AG09309 (cell line): ENCODE results near the gene MSANTD3.
"Not testable (repeated sequence)": the region's sequence is repeated elsewhere in the genome, so short reads cannot be mapped to it uniquely, and the experiment has no call there.

Experiments
- DNase-seq: peaks from one replicate; pipeline ENCODE4 v3.0.0-alpha.2; 2010; ENCODE audit warnings: low read depth
- H3K4me3 ChIP-seq: 2 replicates; pipeline ENCODE4 v1.5.1; 2011; ENCODE audit warnings: mild to moderate bottlenecking, low read depth, low read length, moderate library complexity; ENCODE audit not compliant: control insufficient read depth
- TF ChIP-seq, protein P1 (sequence below): IDR thresholded peaks from 2 replicates; pipeline ENCODE4 v1.5.1; 2011; ENCODE audit warnings: mild to moderate bottlenecking, low read depth, low read length, inconsistent platforms; ENCODE audit not compliant: insufficient read depth, control insufficient read depth; ENCODE audit errors: missing control alignments

Gene MSANTD3

DNA sequence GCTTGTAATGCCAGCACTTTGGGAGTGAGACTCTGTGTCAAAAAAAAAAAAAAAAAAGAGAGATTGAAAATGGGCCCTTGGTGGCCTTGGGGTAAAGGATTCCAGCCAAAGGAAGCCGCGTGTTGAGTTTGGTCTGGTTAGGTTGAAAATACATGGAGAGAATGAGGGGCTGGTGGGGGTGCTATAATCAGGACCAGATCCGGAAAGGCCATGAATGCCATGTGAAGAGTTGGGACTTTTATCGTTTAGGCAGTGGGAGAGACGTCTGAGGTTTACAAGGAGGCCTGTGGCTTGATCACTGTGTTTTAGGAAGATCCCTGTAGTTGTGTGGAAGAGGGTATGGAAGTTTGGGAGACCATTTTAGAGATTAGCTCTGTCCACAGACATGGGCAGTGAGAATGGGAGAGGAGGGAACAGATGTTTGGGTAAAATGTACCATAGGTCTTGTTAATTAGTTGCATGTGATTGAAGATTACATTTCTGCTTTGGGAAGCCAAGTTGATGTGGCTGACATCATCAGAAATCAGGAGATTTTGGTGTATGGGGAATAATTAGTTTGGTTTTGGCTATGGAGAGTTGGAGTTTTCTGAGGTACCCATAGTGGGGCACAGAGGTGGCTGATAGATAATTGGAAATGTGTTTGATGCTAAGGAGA lies 3.5 kb downstream of the MSANTD3 start:
- no peak for DNase-seq
- H3K4me3 ChIP-seq, result no peak overlapping the region
- TF ChIP-seq, protein P1, sequence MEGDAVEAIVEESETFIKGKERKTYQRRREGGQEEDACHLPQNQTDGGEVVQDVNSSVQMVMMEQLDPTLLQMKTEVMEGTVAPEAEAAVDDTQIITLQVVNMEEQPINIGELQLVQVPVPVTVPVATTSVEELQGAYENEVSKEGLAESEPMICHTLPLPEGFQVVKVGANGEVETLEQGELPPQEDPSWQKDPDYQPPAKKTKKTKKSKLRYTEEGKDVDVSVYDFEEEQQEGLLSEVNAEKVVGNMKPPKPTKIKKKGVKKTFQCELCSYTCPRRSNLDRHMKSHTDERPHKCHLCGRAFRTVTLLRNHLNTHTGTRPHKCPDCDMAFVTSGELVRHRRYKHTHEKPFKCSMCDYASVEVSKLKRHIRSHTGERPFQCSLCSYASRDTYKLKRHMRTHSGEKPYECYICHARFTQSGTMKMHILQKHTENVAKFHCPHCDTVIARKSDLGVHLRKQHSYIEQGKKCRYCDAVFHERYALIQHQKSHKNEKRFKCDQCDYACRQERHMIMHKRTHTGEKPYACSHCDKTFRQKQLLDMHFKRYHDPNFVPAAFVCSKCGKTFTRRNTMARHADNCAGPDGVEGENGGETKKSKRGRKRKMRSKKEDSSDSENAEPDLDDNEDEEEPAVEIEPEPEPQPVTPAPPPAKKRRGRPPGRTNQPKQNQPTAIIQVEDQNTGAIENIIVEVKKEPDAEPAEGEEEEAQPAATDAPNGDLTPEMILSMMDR, result no peak

DNA sequence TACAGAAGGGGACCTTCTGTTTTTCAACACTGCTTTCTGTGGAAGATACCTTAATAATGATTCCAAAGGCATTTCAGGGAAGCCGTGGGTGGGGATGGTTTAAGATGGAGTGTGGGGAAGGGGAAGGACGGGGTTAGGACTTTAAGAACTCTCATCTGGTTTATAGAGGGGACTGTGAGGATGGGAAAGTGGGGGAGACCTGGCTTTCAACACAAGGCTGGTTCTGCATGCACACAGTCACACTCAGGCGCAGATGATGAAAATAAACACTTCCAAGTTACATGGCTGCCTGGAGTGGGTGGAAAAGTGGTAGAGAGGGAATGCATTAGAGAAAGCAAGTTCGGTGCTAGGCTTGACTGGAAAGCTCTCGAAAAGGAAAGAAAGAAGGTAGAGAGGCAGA lies 4.9 kb downstream of the MSANTD3 start:
- no peak overlapping the region for H3K4me3 ChIP-seq
- no peak for DNase-seq
- TF ChIP-seq, protein P1, result no peak

DNA sequence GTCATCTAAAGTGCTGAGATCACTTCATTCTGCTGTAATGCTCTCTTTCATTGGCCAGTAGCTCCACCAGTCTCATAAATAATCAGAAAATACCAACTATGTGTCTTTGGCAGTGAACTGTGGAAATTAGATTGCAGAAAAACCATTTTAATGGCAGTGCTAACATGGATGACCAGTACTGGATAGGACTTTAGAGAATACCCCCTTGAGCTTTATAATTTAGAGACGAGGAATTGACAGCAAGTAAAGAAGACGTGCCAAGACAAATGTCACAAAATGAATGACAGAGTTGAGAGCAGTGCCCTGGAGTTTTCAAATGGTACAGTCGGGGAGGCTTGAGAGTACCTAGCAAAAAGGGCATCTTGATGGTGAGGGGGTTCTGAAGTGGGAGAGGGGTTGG lies 5.8 kb downstream of the MSANTD3 start:
- no peak overlapping the region for H3K4me3 ChIP-seq
- DNase-seq, result no peak
- TF ChIP-seq, protein P1, result no peak

DNA sequence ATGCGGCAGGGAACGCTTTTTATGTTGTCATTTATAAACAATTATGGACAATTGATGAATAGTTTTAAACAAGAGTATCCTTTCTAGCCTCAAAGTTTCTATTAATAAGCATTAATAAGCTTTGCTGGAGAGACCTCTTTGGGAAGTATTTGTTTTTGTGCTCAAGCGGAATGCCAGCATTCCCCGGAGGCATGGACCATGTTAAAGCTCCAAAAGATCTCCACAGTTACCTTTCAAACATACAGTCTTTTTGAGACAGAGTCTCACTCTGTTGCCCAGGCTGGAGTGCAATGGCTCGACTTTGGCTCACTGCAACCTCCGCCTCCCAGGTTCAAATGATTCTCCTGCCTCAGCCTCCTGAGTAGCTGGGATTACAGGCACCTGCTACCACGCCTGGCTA lies 9.6 kb downstream of the MSANTD3 start:
- no peak for DNase-seq
- TF ChIP-seq, protein P1, result no peak
- H3K4me3 ChIP-seq, result no peak overlapping the region

DNA sequence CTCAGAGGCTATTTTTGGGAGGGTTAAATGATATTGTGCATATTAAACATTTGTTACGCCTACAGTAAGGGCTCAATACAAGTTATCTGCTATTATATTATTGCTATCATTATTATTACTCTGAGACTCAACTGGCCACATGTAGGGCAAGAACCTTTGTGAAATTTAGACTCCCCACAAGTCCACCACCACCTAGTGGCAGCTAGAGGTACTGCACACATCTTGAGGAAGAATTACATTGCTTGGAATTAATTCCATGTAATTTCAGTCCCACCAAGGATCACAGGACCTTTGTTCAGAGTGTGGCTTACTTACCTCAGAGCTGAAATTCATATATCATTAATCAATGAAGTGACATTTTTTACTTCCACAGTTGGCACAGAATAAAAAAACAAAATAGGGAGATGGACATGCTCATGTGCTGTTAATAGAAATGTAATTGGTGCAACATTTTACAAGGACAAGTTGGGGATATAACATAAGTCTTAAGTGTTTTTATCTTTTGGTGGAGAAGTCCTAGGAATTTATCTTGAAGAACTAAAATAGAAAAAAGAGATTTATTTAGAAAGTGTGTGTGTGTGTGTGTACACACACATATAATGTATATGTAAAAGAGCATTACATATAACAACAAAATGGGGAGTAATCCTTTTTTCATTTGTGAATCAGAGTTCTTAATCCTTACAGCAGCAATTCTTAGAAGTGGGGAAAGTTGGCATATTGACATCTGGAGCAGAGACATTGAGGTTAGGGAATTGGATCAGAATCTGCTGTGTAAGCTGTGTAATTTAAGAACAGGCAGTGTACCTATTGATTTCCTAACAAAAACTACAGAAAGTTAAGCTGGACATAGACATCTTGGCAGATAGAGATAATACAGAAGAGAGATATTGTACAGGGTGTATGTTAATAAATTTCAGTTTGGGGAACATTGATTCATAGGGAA lies 11.2 kb downstream of the MSANTD3 start:
- peak; percentile 39 for DNase-seq
- no peak overlapping the region for H3K4me3 ChIP-seq
- TF ChIP-seq, protein P1, result peak; percentile 90

DNA sequence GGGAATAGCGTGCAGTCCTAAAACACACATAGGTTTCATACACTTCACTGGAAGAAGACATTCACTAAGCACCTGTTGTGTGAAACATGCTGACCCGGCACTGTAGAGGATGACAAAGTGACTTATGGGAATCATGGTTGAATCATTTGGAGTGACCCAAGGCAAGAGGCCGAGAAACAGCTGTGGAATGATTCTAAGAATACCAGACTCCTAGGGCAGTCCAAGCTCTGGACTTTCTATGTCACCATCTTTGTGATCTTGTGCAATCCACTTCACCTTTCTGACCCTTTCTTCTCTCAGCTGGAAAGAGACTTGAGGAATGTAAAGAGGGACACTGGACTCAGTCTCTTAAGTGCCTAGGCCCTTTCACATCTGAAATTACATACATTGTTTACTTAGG lies 13.1 kb downstream of the MSANTD3 start:
- no peak overlapping the region for H3K4me3 ChIP-seq
- TF ChIP-seq, protein P1, result no peak
- no peak for DNase-seq

DNA sequence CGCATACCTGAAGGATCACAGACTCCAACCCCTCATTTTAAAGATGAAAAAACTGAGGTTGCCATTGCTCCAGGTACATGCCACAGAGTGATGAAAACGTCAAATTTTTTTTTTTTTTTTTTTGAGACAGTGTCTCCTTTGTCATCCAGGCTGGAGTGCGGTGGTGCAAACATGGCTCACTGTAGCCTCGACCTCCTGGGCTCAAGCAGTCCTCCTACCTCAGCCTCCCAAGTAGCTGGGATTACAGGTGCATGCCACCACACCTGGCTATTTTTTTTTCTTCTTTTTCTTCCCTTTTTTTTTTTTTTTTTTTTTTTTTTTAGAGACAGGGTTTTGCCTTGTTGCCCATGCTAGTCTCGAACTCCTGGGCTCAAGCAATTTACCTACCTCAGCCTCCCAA lies 13.5 kb downstream of the MSANTD3 start:
- DNase-seq, H3K4me3 ChIP-seq: not testable (repeated sequence)
